NCI-H1694 (cell line): ENCODE measurements around the gene TPCN2.

ENCODE experiments used
- DNase-seq: peaks from one replicate; lab custom pipeline; 2025; lab: John Stamatoyannopoulos, UW

The TPCN2 gene

GRCh38 chr11:69010964-69011623 is 37.6 kb upstream of the TPCN2 start:
- no peak for DNase-seq

DNA sequence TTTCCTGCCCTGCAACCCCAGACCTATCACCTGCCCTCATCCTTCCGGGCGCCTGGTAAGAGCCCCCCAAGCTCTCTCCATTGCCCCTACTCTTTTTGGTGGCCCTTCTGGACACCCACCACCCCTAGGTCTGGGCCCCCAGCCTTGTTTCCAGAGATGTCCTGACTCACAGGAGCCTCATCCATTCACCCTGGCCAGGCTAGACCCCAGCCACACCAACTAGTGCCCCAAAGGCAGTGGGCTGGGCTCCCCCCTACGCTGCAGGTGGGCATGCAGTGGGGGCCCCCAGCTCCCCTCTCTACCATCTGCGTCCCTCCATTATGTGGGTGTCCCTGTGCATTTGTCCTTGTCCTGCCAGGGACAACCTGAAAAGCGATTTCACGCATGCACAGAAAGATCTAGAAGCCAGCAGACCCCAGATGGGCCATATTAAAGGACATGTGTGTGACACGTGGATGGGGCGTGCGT is 37.1 kb upstream of the TPCN2 start:
- no peak for DNase-seq

DNA sequence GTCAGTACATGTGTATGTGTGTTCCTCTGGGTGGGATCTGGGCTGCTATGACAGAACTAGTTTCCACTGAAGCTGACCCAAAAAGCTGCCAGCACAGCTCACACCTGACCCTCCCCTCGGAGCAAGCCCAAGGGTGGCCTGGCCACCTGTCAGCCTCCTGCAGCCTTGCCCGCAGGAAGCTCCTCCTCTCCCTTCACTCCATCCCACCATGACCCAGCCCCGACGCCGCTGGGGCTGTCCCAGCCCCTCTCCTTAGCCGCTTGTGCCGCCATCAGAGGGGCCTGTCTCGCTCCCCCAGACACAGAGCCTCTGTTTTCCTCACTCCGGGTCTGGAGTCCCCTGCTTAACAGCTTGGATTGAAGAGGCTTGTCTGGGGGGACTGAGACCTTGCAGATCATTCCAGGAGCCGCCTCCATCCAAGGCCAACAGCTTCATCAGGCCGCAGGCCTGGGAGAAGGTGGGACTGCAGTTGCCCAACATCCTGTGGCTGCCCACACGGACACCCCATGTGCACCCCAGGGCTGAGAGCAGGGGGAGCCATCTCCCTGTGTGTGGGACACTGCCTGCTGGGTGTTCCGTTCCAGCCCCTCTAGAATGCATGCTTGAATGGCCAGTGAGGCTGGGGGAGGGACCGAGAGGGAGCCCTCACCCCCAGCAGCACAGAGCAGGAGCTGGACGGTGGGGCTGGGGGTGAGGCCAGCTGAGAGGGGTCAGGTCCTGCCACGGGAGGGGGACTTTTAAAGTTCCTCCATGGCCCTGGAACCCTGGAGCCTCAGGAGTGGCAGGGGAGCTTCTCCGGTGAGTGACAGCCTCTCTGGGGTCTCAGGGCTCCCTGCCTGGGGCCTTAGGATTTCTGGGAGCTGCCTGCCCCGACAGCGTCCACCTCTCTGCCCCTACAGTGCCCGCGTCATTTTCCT is 36.4 kb upstream of the TPCN2 start:
- no peak for DNase-seq

DNA sequence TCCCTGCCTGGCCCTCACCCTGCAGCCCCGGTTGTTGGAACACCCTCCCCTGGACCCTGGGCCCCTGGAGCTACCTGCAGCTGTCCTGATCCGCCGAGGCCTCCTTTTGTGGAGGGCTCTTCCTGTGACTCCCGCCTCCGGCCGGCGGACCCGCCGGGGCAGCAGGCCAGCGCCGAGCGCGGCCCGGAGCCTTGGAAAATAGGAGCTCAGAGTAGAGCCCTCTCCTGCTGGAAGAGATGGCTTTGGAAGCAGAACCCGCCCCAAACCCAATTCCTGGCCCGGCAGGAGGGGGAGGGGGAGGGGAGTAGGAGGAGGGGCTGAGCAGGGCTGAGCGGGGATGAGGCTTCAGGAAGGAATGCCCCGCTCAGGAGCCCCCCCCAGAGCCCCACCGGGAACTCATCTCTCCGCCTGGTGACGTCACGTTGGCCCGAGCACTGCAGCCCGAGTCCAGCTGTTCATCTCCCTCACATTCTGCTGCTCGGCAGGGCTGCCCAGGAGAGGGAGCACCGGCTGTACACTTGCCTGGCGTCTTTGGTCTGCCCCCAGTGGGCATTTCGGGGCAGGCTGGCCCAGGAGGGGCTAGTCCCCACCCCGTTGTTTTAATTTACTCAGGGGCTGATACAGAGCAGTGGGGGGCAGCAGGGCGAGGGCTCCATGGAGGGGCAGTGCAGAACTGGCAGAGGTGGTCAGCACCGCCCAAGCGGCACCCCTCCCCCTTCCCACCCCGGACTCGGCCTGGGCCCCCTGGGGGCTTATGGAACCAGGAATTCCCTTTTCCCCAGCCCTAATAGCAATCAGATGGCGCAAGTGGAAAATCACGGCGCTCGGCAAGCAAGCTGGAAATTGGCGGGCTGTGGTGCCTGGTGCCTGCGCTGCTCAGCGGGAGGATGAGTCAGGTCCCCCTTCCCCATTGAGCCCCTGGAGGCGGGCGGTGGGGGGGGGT is 35.5 kb upstream of the TPCN2 start, which contains the start of gene MRGPRF:
TSS of gene MRGPRF (minus strand) at position 238 of the 943 bp plus-strand sequence. CDS start 3,345 bp downstream, outside the sequence.
- no peak for DNase-seq

DNA sequence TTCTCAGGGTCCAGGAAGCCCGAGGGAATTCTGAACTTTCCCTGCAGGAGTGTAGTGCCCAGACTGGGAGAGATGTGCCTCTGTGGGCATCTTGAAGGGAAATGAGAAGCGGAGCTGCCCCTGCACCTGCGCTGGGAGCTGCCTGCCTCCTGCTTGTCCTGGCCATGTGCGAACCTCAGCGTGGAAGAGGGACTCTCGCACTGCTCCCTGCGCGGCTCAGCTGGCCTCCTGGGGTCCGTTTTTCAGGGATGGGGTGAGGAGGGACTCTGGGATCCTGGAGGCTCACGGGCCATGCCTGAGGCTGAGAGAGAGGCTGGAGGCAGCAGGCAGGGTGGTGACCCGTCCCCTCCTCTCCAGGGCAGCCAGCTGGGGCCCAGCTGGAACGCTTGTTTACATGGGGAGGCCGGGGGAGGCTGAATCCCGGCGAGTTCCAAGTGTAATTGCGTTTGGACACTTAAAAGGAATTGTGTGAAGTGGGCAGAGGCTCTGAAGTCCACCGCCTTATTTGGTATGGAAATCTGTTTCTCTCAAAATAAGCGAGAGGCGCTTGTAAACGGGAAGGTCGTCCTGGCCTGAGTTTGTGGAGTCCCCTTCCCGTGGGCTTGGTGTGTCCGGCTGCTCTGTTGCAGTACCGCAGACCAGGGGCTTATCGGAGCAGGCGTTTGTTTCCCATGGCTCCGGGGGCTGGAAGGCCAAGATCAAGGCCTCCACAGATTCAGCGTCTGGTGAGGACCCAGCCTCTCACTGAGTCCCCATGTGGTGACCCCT is 34.5 kb upstream of the TPCN2 start:
- DNase-seq = no peak

DNA sequence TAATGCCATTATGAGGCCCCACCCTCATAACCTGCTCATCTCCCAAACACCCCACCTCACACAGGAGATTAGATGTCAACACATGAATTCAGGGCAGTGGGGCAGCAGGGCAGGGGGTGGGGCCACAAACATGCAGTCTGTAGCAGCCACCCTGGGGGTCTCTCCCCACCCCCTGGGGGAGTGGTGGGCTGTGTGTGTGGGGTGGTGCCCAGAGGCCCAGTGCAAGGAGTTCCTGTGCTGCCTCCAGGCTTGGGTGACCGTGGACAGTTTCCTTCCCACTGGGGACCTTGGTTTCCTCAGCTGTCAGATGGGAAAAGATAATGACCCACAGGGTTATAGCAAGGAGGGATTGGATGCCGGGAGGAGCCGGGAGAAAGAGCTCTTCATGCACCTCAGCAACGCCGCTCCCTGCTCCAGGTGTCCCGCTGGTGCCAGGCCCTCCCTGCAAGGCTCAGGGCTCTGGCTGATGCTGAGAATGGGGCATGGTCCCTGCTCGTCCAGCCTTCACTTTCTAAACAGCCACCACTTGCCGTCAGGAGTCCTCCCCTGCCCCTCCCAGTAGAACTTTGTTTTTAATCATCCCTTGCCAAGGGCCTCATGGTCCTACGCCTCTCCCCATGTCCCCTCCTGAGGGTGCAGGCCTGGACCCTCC is 33.7 kb upstream of the TPCN2 start:
- no peak for DNase-seq

- DNase-seq = no peak
These were observed 30.8 kb upstream of the TPCN2 start for GRCh38 chr11:69017951-69018350.

DNA sequence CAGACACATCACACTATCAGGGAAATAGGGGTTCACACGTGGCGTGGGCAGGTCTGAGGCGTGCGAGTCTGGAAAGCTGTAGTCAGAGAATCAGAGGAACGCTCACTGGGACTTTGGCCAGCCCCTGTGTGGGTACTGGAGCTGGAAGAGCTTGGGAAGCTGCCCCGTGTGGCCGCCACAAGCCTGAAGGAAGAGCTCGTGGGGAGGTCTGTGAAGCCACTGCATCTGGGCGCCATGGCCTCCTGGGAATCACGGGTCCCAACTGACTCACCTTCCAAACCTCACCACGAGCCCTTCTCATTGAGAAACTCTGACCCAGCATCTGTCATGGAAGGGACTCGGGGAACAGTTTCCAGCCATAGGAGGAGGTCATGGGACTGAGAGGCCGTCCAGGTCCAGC is 29.8 kb upstream of the TPCN2 start:
- no peak for DNase-seq

GRCh38 chr11:69022260-69022659 is 26.5 kb upstream of the TPCN2 start:
- no peak for DNase-seq

- DNase-seq = no peak
These were observed 24.2 kb upstream of the TPCN2 start for GRCh38 chr11:69024509-69024908.

- DNase-seq = no peak
These were observed 20.9 kb upstream of the TPCN2 start for GRCh38 chr11:69027704-69028372.

DNA sequence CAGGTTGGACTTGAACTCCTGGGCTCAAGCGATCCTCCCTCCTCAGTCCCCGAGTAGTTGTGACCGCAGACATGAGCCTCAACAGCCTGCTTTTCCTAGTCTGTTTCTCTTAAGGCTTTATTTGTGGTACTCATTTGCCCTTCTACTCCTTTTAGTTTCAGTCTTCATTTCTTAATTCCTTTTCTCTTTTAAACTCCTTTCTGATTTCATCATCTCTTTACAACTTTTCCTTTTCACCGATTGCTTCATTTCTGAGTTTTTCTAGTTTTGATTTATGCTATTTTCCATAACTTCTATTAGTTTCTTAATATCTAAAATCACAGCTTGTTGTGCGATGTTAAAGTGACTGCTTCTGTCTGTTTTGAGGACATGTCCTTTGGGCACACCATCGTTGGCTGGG is 18.4 kb upstream of the TPCN2 start:
- DNase-seq = no peak

DNA sequence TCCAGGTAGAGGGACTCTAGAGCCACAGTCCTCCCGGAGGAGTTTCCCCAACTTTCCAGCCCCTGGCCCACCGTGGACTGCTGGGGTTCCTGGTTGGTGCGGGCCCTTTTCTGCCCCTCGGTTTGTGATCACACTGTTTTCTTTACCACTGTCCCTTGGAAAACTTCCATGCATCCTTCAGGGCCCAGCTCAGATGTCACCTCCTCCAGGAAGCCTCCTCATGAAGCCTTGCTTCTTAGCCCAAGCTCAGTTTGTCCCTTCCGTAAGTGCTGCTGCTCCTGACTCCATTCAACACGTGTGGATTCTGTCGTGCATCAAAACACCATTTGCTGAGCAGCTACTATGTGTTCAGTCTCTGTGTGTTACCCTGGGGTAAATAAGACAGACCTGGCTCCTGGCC is 15.9 kb upstream of the TPCN2 start:
- DNase-seq = no peak

DNA sequence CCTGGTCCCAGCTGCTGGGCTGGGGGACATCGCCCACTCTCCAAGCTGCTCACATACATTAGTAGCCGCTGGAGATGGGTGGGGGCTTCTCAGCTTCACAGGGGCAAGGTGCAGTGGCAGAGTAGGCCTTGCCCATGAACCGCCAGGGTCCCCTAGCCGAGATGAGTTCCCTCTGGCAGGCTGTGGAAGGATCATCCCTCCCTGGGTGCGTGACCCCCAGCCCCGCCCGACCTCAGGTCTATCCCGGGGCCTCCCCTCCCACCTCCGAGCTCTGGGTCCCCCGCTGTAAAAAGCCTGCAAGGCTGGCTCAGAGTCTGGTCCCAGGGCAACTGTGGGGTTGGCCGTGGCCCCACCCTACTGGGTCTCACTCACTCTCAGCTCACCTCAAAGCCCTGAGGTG is 15.3 kb upstream of the TPCN2 start:
- DNase-seq = no peak

- DNase-seq = no peak
These were observed 14.4 kb upstream of the TPCN2 start for GRCh38 chr11:69034123-69034867.

GRCh38 chr11:69035150-69035945 is 13.4 kb upstream of the TPCN2 start:
- DNase-seq = no peak

- DNase-seq = no peak
These were observed 12.8 kb upstream of the TPCN2 start for GRCh38 chr11:69035946-69036340.

GRCh38 chr11:69037074-69037473 is 11.7 kb upstream of the TPCN2 start:
- no peak for DNase-seq

GRCh38 chr11:69037544-69037943 is 11.2 kb upstream of the TPCN2 start:
- DNase-seq = no peak
